ENCODE data around the gene NINJ2.

Gene NINJ2

DNA sequence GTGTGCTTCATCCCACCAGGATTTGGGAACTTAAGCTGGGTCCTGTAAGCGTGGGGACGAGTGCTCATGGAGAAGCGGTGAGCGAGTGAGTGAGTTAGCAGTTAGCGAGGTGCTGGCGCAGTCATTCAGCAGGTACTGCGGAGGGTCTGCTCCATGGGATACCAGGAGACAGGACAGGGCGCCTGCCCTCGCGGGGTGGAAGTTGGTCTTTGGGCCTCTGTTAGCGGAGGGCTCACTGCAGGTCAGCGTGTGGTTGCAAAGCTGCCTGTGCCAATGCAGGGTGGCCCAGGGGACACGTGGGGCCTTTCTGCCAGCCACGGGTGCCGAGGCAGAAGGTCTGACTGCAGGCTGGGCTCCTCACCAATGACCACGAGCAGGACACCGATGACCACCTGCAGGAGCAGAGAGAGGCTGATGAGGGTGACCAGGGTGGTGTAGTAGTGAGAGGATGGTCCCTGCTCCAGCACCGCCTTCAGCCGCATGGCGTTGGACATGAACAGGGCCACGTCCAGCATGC lies 97.6 kb downstream of the NINJ2 start:
- no peak for FAIRE-seq

DNA sequence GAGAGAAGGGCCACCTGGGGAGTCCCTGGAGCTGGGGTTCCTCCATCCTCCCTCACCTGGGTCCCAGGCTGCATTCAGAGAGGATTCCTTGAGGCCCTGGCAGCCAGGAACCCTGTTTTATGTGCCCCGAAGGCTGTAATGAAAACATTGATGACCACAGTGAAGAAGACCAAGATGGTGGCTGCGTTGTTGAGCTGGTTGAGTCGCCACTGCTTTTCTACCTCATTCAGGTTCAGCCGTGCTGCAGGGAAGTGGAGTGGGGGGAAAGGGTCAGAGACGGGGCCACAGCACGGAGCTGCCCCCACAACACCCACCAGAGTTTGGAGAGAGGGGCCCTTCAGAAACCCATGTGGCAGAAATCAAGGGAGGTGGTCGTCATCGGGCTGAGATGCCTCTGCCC lies 98.1 kb downstream of the NINJ2 start:
- no peak for FAIRE-seq

DNA sequence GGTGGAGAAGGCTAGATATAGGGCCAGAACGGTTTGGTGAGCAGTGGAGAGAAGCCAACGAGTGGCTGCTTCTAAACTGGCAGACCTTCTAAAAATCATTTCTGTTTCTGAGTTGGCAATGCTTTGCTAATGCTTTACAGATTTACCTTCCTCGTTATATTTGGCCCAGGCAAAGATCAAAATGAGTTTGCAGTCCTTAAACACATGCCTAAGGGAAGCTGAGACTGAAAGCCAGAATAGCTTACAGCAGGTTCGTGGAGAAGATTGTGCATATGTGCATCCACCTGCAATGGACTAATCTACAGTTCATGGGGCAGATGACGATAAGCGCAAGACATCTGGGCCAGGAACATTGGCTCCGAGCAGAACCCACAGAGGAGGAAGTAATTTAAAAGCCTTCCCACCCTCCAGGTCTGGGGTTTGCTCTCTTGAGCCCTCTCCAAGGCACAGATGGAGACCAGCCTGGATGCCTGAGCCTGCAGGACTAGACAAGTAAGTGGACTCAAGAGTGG lies 99.4 kb downstream of the NINJ2 start:
- no peak for FAIRE-seq

DNA sequence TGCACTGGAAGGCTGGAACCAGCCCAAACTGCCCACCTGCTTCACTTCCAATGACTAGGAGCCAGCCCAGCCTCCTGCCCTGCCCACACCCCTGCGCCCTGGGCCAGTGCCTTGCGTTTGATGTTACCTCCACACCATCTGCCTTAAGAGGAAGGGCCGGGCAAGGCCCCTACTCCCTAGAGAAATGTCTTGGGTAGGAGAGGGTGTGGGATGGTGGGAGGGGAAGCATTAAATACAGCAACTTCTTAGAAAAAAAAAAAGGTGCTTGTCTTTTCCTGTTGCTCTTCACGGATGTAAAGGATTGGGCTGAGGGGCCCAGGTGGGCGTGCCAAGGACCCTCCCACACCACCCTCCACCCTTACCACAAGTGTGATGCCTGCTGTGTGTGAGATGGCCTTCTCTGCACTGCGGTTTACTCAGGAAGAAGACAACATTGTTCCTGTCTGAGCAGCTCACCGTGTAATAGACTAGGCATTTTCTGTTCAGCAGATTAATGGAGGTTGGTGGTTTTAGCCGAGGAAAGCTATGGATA lies 99.9 kb downstream of the NINJ2 start:
- no peak for FAIRE-seq

DNA sequence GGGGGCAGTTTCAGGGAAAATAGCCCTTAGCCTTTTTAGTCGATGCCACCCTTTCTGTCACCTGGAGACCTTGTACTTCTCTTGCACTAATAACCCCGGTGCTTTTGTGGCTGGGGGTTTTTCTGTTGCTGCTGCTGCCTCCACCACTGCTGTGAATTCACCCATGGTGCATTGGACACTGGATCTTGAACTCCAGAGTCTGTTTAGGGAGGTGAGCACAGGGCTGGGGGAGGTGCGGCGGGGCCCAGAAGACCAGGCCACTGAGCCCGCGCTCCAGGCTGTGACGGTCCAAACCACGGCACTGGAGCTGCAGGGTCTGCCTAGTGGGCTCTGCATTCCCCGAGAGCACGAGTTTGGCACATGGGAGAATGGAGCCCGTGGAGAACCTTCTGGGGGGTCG lies 100.6 kb downstream of the NINJ2 start:
- no peak for FAIRE-seq

DNA sequence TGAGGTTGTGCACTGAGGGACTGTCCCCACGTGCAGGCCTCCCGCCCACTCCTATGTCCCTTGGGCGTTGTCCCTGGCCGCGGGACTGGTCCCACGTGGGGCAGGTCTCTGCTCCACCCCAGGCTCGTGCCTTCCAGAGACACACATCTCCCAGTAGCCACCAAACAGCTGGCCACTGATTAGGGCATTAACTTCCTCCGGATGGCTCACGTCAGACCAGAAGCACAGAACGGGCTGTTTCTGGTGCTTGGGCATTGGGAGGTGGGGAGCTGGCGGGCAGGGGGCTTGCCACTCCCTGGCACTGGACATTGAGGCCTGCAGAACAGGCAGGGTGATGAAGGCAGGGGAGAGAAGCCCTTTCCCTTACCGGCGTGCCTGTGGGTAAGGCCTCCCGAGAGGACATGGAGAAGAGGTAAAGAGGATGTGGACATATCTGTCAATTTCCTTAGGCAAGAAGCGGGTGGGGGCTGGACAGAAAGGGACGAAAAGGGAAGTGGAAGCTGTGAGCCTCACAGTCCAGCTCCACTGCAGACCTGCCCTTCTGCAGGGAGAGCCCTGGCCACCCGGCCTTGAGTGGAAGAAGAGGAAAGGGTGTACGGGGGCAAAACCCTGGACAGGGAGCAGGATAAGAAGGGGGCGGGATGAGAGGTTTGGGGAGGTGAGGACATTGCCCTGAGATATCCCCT lies 101.2 kb downstream of the NINJ2 start:
- FAIRE-seq, result no peak

DNA sequence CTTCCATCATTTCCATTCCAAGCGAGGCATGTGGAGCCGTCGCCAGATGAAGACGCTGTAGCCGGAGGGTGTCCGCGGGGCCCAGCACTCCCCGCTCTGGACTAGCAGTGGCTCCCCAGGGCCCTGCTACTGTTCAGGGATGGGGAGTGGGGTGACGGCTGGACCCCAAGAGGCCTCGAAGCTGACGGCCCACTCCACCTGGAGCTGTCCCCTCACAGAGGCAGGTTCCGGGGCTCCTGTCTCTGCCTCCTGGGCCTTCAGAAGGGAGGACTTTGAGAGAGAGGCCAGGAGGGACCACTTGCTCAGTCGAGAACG lies 101.9 kb downstream of the NINJ2 start:
- FAIRE-seq, result no peak

DNA sequence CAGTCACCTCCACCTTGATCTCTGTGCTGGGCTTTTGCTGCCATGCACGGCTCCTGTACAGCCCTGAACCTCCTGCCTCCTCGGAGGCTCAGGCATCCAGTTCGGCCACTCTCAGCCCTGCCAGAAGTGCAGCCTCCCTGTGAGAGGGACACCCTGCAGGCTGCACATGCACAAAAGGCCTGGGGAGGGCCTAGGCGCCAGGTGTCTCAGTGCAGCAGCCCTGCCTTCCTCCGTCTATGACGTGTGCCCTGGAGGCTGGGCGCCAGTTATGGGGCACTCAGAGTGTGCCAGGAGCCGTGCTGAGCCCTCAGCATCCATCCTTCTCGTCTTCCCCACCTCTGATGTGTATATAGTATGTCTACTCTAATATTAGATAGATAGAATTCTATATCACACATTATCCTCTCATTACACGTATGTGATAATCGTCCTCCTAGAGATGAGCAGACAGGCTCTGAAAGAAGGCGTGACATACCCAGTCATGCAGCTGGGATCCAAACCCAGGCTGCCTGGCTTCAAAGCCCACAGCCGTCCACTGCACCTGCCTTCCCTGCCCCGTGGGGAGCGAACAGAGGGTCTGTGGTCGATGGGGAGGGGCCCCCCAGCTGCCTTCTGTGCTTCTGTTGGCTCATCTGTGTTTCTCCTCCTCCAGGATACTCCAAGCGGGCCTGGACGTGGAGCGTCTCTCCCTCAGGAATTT lies 102.4 kb downstream of the NINJ2 start:
- FAIRE-seq, result no peak

DNA sequence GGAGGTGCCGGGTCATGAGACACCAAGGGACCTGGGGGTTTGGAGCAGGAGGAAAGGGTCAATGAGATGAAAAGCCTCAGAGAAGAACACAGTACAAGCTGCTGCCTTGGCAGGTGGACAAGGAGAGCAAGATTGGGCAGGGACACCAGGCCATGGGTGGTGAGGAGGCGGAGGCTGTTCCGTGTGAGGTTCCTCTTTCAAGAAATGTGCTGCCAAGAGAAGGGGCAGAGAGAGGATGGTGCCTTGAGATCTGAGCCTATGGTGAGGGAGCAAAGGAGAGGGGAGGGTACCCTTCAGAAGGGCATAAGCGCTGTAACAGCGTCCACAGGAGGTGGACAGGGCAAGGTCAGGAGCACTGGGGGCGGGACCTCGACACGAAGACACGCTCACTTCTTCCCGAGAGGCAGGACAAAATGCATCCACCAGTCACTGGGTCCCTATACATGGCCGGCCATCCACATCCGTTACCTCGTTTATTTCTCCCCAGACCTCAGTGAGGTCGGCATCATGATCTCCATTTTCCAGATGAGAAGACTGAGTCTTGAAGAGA lies 103.3 kb downstream of the NINJ2 start:
- no peak for FAIRE-seq

DNA sequence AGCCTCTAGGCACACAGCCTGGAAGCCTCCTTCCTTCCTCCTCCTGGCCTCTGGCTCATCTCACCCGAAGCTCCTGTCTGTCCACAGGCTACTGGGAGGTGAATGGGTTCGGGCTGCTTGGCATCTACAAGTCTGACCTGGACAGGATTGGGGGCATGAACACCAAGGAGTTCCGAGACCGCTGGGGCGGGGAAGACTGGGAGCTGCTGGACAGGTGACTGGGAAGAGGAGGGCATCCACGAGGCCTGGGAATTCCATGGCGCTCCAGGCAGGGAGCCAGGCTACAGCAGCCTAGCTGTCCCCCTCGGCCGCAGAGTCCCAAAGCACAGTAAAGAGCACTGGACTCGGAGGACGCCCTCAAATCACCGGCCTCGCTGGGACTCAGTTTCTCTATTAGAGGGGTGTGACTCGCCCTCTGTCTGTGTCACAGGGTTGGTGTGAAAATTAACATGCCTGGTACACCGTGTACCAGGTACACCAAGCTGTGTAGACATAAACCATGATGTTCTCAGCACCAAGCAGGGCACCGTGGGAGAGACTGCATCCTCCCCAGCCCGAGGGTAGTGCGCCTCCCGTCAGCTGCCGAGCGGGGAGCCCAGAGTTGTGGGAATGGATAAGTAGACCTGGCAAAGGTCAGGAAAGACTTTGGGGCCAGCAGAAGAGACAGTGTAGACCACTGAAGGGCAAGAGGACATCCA lies 103.9 kb downstream of the NINJ2 start:
- no peak for FAIRE-seq

DNA sequence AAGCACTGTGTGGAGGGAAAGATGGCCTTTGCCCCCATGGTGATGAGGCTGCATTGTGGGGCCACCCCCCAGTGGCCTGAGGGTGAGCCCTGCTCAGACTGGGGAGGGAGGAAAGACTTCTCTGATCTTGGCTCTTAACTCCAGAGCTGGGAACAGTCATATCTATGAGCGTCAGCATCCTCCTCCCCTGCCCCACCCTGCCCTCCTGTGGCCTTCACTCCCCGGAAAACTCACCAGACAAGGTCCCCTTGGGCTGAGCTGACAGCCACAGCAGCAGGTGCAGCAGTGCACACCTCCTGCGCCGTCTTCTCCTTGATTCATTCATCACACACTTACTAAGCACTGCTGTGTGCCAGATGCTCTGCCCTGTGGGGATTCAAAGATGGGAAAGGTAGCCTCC lies 104.7 kb downstream of the NINJ2 start:
- FAIRE-seq, result no peak

DNA sequence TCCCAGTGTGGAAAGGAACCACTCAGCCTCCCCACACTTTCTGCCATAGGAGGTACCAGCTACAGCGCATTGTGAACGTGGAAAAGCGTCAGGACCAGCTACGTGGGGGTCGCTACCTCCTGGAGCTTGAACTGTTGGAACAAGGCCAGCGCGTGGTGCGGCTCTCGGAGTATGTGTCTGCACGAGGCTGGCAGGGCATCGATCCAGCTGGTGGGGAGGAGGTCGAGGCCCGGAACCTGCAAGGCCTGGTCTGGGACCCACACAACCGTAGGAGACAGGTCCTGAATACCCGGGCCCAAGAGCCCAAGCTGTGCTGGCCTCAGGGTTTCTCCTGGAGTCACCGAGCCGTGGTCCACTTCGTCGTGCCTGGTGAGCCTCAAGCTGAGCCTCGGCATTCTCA lies 106.7 kb downstream of the NINJ2 start:
- FAIRE-seq, result no peak

DNA sequence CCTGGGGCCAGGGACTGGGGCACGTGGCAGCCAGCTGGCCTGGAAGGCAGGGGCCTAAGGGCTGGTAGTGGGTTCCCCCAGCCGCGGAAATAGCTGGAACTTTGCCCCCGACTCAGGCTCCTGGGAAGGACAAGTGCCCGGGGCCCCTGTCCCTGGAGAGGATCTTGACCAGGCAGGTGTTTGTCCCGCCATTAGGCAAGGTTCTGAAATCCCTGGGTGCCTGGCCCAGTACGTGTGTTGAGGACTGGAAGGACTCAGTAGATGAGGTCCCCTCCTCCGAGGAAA lies 109.3 kb downstream of the NINJ2 start:
- FAIRE-seq, result no peak

DNA sequence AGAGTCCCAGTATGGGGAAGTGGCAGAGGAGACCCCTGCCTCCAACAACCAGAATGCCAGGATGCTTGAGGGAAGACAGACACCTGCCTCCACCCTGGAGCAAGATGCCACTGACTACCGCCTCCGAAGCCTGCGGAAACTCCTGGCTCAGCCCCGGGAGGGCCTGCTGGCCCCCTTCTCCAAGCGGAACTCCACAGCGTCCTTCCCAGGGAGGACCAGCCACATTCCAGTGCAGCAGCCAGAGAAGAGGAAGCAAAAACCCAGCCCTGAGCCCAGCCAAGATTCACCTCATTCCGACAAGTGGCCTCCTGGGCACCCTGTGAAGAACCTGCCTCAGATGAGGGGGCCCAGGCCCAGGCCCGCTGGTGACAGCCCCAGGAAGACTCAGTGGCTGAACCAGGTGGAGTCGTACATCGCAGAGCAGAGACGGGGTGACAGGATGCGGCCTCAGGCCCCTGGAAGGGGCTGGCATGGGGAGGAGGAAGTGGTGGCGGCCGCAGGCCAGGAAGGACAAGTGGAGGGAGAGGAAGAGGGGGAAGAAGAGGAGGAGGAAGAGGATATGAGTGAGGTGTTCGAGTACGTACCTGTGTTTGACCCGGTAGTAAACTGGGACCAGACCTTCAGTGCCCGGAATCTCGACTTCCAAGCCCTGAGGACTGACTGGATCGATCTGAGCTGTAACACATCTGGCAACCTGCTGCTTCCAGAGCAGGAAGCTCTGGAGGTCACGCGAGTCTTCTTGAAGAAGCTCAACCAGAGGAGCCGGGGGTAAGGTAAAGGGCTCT lies 109.8 kb downstream of the NINJ2 start:
- FAIRE-seq, result no peak

DNA sequence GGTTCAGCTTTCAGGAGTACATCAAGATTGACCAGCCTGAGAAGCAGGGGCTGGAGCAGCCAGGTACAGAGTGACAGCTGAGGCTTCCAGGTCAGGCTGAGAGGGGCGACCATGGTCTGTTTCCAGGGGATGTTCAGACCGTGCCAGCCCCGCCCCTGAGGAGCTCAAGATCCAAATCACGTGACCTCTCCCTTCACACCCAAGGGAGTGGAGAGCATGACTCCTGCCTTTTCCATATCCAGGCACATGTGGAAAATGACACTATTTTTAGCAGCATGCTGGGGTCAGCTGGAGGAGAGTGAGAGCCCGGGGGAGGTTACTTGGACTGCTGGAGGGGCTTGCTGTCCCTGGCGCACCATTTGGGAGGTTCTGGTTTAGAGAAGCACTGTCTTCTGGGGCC lies 110.8 kb downstream of the NINJ2 start:
- FAIRE-seq, result no peak

DNA sequence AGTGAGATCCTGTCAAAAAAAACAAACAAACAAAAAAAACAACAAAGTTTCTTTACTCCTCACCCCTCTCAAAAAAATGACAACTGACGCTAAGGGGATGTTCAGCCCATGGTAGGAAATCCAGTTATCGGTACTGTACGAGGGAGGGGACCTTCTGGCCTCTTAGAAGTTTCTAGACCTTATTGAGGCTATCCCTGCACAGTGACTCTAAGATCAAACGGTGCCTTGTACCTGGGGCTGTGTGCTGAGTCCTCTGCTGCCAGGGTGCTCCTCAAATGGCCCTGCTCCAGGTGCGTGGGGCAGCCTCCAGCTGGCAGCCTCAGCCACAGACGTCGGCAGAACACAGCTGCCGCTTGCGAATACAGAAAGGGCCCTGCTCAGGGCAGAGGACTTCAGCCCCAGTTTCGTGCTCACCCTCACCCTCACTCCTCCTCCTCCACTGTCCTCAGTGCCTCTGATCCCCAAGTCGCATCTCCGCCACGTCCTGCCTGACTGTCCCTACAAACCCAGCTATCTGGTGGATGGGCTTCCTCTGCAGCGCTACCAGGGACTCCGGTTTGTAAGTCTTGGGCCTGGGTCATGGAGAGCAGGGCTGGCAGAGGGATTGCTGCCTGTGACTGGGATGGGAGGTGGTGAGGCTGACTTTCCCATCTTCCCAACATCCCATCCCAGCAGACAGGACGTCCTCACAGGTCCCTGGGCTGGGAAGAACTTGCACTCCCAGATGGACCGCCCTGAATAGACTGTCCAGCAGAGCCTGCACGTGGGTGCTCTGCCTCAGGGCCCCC lies 112.6 kb downstream of the NINJ2 start:
- FAIRE-seq, result no peak

DNA sequence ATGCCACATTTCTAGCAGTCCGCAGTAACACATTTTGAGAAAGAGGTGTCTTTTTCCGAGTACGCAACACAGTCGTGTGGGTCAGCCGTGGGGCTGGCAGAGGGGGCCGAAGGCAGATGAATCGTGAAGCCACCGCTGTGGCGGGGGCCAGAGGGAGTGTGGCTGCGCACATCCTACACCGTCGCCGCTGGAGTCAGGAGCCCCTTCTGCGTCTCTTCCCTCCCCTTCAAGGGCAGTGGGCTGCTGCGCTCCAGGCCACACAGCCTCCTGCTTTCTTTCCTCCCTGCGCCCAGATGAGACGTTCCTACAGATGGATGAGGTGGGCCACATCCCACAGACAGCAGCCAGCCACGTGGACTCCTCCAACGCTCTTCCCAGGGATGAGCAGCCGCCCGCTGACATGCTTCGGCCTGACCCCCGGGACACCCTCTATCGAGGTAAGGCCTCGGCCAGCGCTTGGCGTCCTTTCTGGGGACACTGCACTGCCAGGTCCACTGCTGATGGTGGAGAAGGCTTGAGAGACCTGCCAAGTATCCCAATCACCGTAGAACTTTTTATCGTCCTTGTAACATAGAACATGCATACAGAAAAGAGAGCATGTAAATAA lies 113.7 kb downstream of the NINJ2 start:
- FAIRE-seq, result no peak

DNA sequence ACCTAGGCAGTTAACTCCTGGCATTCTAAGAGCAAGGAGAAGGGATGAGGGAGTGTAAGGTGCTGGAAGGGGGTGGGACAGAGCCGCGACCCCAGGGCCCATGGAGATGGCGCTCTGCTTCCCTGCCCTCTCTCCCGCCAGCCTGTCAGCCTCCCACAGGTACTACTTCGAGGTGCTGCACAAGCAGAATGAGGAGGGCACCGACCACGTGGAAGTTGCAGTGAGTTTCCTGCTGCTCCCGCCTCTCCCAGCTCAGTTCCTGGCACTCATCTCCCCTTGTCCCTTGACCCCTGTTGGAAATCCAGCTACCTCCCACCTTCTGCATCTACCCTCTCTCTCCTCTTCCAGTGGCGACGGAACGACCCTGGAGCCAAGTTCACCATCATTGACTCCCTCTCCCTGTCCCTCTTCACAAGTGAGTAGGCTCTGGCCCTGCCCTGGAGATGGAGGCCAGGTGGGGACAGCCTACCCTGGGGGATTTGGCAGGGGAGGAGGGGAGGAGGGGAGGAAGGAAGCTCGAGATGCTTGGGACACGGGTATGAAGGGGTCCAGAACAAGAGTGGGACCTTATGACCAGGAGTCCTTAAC lies 115.3 kb downstream of the NINJ2 start:
- no peak for FAIRE-seq

DNA sequence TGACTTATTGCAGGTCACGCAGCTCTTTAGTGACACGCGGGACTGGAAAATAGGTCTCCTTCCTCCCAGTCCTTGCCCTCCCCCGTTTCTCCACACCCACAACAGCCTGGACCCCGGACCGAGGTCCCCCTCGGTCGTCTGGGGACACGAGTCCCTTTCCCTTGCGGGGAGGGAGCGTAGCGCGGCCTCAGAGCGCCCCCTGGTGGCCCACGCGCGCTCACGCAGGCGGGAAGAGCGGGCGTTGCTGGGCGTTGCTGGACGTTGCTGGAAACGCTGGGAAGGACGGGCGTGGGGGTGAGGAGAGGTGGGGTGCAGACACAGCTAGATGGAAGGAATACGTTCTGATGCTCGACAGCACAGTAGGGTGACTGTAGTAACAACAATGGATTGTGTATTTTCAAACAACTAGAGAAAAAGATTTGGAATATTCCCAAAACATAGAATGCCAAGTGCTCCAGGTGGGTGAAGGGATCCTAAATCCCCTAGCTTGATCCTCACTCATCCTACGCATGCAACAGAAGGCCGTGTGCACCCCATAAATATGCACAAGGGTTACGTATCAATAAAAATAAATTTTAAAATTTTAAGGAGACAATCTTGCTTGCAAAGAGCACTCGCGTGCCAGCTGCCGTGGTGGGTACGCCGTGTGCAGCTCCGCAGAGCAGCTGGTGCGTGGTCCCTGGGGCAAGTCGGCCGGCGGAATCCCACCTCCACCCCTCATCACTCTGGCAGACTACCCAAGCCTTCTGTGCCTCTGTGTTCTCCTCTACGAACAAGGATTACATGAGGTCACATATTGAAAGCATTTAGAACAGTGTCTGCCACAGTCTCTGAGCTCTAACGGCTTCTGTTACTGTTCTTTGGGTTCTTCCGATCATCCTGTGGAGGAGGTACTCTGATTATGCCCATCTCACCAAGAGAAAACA lies 116.1 kb downstream of the NINJ2 start:
- FAIRE-seq, result no peak
